ENCODE data around the gene ATP6AP1.

ATP6AP1 gene

GRCh38 chrX:154430916-154431315 is 2.4 kb downstream of the ATP6AP1 start:
- no peak for DNase-seq (ENCODE audit: low read depth in 2 of 2)

GRCh38 chrX:154431341-154431740 is 2.9 kb downstream of the ATP6AP1 start:
- no peak for DNase-seq (ENCODE audit: low read depth in 2 of 2)

- no peak for DNase-seq (ENCODE audit: low read depth in 2 of 2)
These were observed 3.7 kb downstream of the ATP6AP1 start for GRCh38 chrX:154432210-154432609.

- no peak for DNase-seq (ENCODE audit: low read depth in 2 of 2)
These were observed 5.1 kb downstream of the ATP6AP1 start for GRCh38 chrX:154433605-154434004.

GRCh38 chrX:154434394-154435168 is 6.1 kb downstream of the ATP6AP1 start:
- DNase-seq (ENCODE audit: low read depth in 2 of 2) = no peak

GRCh38 chrX:154435171-154435733 is 6.8 kb downstream of the ATP6AP1 start:
- DNase-seq (ENCODE audit: low read depth in 2 of 2) = no peak

GRCh38 chrX:154436374-154436982 is 8.0 kb downstream of the ATP6AP1 start:
- no peak for DNase-seq (ENCODE audit: low read depth in 2 of 2)

GRCh38 chrX:154436983-154437752 is 8.7 kb downstream of the ATP6AP1 start, which contains the start of gene GDI1:
GDI1 (plus strand) TSS chrX:154437154; CDS start chrX:154437255, 101 bp downstream.
- DNase-seq (ENCODE audit: low read depth in 2 of 2) = peak; percentile 29 to 33

- DNase-seq (ENCODE audit: low read depth in 2 of 2) = no peak
These were observed 9.8 kb downstream of the ATP6AP1 start for GRCh38 chrX:154437971-154438893.

GRCh38 chrX:154439841-154440240 is 11.4 kb downstream of the ATP6AP1 start:
- DNase-seq (ENCODE audit: low read depth in 2 of 2) = no peak

- no peak for DNase-seq (ENCODE audit: low read depth in 2 of 2)
These were observed 12.3 kb downstream of the ATP6AP1 start for GRCh38 chrX:154440623-154441357.

- no peak for DNase-seq (ENCODE audit: low read depth in 2 of 2)
These were observed 13.1 kb downstream of the ATP6AP1 start for GRCh38 chrX:154441564-154441963.

- DNase-seq (ENCODE audit: low read depth in 2 of 2) = no peak
These were observed 13.7 kb downstream of the ATP6AP1 start for GRCh38 chrX:154441984-154442707.

- DNase-seq (ENCODE audit: low read depth in 2 of 2) = no peak
These were observed 15.0 kb downstream of the ATP6AP1 start for GRCh38 chrX:154443479-154443910.

- no peak for DNase-seq (ENCODE audit: low read depth in 2 of 2)
These were observed 15.7 kb downstream of the ATP6AP1 start, which contains the start of gene FAM50A for GRCh38 chrX:154443992-154444754. FAM50A (plus strand) TSS chrX:154444141; CDS start chrX:154444236, 95 bp downstream.

GRCh38 chrX:154444755-154445246 is 16.3 kb downstream of the ATP6AP1 start:
- DNase-seq (ENCODE audit: low read depth in 2 of 2) = no peak

GRCh38 chrX:154445776-154446175 is 17.3 kb downstream of the ATP6AP1 start:
- no peak for DNase-seq (ENCODE audit: low read depth in 2 of 2)

- DNase-seq (ENCODE audit: low read depth in 2 of 2) = no peak
These were observed 18.0 kb downstream of the ATP6AP1 start for GRCh38 chrX:154446430-154446829.

- DNase-seq (ENCODE audit: low read depth in 2 of 2) = no peak
These were observed 20.0 kb downstream of the ATP6AP1 start for GRCh38 chrX:154448484-154448883.

All from fibroblast of skin of left quadriceps (primary cell).